ENCODE data around the gene IL22. TPM values are rescaled to one million over a fixed set of nuclear protein-coding genes. Genes with fewer than 3 reads are reported as not detected.

Gene IL22
- total and polyA plus RNA-seq, 2 of the 8 experiments (the other 6 are each of a cell fraction or from before 2014, with no cell fraction given): not detected

DNA sequence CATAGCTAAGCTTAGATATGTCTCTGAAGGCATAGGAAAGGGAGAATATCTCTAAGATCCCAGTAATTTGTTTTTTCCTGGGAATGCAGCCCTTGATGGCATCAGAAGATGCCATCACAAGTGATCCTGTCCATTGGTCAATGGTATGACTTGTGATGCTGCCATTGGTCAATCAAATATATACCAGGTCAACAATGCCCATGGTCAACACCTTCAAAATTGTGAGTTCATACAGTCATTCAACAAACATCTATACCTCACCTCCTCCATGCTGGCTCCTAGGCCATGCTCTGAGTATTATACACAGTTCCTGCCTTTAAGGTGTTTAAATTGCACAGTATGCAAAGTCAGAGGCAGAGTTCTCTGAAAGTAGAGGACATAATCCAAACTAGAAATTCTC is 19.3 kb upstream of the IL22 start (continued):
- TF ChIP-seq, protein P1, sequence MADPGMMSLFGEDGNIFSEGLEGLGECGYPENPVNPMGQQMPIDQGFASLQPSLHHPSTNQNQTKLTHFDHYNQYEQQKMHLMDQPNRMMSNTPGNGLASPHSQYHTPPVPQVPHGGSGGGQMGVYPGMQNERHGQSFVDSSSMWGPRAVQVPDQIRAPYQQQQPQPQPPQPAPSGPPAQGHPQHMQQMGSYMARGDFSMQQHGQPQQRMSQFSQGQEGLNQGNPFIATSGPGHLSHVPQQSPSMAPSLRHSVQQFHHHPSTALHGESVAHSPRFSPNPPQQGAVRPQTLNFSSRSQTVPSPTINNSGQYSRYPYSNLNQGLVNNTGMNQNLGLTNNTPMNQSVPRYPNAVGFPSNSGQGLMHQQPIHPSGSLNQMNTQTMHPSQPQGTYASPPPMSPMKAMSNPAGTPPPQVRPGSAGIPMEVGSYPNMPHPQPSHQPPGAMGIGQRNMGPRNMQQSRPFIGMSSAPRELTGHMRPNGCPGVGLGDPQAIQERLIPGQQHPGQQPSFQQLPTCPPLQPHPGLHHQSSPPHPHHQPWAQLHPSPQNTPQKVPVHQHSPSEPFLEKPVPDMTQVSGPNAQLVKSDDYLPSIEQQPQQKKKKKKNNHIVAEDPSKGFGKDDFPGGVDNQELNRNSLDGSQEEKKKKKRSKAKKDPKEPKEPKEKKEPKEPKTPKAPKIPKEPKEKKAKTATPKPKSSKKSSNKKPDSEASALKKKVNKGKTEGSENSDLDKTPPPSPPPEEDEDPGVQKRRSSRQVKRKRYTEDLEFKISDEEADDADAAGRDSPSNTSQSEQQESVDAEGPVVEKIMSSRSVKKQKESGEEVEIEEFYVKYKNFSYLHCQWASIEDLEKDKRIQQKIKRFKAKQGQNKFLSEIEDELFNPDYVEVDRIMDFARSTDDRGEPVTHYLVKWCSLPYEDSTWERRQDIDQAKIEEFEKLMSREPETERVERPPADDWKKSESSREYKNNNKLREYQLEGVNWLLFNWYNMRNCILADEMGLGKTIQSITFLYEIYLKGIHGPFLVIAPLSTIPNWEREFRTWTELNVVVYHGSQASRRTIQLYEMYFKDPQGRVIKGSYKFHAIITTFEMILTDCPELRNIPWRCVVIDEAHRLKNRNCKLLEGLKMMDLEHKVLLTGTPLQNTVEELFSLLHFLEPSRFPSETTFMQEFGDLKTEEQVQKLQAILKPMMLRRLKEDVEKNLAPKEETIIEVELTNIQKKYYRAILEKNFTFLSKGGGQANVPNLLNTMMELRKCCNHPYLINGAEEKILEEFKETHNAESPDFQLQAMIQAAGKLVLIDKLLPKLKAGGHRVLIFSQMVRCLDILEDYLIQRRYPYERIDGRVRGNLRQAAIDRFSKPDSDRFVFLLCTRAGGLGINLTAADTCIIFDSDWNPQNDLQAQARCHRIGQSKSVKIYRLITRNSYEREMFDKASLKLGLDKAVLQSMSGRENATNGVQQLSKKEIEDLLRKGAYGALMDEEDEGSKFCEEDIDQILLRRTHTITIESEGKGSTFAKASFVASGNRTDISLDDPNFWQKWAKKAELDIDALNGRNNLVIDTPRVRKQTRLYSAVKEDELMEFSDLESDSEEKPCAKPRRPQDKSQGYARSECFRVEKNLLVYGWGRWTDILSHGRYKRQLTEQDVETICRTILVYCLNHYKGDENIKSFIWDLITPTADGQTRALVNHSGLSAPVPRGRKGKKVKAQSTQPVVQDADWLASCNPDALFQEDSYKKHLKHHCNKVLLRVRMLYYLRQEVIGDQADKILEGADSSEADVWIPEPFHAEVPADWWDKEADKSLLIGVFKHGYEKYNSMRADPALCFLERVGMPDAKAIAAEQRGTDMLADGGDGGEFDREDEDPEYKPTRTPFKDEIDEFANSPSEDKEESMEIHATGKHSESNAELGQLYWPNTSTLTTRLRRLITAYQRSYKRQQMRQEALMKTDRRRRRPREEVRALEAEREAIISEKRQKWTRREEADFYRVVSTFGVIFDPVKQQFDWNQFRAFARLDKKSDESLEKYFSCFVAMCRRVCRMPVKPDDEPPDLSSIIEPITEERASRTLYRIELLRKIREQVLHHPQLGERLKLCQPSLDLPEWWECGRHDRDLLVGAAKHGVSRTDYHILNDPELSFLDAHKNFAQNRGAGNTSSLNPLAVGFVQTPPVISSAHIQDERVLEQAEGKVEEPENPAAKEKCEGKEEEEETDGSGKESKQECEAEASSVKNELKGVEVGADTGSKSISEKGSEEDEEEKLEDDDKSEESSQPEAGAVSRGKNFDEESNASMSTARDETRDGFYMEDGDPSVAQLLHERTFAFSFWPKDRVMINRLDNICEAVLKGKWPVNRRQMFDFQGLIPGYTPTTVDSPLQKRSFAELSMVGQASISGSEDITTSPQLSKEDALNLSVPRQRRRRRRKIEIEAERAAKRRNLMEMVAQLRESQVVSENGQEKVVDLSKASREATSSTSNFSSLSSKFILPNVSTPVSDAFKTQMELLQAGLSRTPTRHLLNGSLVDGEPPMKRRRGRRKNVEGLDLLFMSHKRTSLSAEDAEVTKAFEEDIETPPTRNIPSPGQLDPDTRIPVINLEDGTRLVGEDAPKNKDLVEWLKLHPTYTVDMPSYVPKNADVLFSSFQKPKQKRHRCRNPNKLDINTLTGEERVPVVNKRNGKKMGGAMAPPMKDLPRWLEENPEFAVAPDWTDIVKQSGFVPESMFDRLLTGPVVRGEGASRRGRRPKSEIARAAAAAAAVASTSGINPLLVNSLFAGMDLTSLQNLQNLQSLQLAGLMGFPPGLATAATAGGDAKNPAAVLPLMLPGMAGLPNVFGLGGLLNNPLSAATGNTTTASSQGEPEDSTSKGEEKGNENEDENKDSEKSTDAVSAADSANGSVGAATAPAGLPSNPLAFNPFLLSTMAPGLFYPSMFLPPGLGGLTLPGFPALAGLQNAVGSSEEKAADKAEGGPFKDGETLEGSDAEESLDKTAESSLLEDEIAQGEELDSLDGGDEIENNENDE (IDR thresholded peaks at IDR 0.05; ENCODE audit: insufficient replicate concordance, low read length): no peak
- no peak for TF ChIP-seq SP1 (IDR thresholded peaks at IDR 0.05; ENCODE audit: low read depth, low read length)
- no peak for TF ChIP-seq YY1 (IDR thresholded peaks at IDR 0.05; ENCODE audit: low read depth, low read length)
- no peak for TF ChIP-seq GTF2F1 (IDR thresholded peaks at IDR 0.05; ENCODE audit: borderline replicate concordance, low read depth, low read length)
- no peak for TF ChIP-seq EGR1 (IDR thresholded peaks at IDR 0.05; ENCODE audit: borderline replicate concordance, low read depth, low read length)
- no peak for TF ChIP-seq EP300 (IDR thresholded peaks at IDR 0.05; ENCODE audit: borderline replicate concordance in 1 of 2, low read depth in 2 of 2, low read length in 2 of 2)
- no peak for TF ChIP-seq TAF7 (optimal IDR thresholded peaks at IDR 0.05; ENCODE audit: borderline replicate concordance, low read depth, low read length)
- no peak for TF ChIP-seq NRF1 (IDR thresholded peaks at IDR 0.05; ENCODE audit: low read depth, low read length)
- no peak for TF ChIP-seq CHD2 (IDR thresholded peaks at IDR 0.05; ENCODE audit: low read length)
- TF ChIP-seq CREB1 (IDR thresholded peaks at IDR 0.05): no peak
- no peak for TF ChIP-seq HDAC2 (IDR thresholded peaks at IDR 0.05; ENCODE audit: borderline replicate concordance in 1 of 2, low read depth in 2 of 2, low read length in 2 of 2)
